GM12801 (cell line): ENCODE data around the gene LRRC27.

ENCODE experiments used
- TF ChIP-seq, protein P1 (sequence below): IDR thresholded peaks from one replicate; pipeline ENCODE4 v1.5.1; 2011; ENCODE audit warnings: control low read depth; ENCODE audit not compliant: insufficient read length; ENCODE audit errors: extremely low read depth

The LRRC27 gene

DNA sequence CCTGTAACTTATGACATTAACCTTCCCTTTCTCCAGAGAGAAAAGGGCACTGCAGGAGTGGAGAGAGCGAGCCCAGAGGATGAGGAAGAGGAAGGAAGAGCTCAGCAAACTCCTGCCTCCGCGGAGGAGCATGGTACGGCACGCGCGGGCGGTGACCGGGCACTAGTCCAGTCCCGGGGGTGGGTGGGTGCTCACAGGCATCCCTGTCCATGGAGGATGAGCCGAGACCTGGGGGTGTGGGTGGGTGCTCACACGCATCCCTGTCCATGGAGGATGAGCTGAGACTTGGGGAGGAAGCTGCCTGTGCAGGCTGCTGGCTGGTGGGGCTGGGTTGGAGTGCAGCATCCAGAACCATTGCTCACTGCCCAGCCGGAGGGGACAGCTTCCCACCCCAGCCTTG, 23.8 kb downstream of the LRRC27 start:
- TF ChIP-seq, protein P1, sequence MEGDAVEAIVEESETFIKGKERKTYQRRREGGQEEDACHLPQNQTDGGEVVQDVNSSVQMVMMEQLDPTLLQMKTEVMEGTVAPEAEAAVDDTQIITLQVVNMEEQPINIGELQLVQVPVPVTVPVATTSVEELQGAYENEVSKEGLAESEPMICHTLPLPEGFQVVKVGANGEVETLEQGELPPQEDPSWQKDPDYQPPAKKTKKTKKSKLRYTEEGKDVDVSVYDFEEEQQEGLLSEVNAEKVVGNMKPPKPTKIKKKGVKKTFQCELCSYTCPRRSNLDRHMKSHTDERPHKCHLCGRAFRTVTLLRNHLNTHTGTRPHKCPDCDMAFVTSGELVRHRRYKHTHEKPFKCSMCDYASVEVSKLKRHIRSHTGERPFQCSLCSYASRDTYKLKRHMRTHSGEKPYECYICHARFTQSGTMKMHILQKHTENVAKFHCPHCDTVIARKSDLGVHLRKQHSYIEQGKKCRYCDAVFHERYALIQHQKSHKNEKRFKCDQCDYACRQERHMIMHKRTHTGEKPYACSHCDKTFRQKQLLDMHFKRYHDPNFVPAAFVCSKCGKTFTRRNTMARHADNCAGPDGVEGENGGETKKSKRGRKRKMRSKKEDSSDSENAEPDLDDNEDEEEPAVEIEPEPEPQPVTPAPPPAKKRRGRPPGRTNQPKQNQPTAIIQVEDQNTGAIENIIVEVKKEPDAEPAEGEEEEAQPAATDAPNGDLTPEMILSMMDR = no peak

DNA sequence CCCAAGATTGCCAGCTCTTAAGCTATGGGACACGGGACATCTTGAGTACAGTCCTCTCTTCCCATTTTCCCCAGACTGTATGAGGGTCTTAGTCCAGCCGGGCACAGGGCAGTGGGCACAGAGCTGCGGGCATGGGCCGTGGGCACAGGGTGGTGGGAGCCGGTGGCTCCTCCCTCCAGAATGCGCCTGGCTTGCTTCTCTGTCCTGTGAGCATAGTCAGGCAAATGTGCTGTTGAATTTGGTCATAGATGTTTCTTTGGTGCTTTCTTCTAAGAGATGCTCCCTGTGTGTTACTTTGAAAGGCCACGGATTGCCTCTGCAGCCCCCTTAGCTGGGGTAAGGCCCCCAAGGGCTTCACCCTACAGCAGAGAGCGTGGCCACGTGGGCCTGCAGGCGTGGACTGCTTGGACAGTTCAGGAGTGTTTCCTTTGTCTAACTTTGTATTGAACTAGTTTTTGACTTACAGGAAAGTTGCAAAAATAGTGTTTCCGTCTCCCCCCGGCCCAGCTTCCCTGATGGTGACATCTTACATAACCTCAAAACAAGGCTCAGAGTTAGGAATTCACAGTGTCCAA, 24.7 kb downstream of the LRRC27 start:
- TF ChIP-seq, protein P1 = no peak

DNA sequence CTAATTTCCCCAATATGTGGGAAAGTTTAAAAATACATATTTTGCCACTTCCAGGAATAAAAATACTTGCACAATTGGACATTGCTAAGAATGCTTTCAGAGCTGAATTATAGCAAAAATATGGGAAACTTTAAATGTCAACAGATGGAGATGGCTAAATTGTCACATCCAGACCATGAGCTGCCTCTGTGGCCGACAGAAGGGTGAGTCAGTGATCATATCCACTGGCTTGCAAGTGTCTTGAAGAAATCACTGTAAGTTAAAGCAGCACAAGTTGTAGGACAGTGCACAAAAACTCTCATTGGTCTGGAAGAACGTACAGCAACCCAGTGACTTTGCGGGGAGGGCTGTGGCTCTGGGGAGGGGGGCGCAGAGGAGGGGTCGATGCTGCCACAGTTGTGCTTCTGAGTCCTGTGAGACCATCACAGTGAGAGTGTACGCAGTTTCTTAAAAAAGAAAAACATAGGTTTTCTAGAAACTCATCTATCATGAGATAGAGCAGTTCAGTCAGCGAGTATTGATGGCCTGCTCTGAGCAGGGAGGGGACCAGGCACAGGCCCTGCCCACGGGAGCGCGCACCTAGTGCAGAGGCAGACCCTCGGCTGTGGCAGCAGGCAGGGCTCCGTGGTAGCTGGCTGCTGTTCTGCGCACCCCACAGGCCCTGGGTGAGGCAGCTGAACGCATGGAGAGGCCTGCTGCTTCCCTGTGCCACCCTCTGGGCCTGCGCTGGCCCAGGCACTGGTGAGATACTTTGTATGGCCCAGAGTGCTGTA, 25.5 kb downstream of the LRRC27 start:
- TF ChIP-seq, protein P1 = no peak

DNA sequence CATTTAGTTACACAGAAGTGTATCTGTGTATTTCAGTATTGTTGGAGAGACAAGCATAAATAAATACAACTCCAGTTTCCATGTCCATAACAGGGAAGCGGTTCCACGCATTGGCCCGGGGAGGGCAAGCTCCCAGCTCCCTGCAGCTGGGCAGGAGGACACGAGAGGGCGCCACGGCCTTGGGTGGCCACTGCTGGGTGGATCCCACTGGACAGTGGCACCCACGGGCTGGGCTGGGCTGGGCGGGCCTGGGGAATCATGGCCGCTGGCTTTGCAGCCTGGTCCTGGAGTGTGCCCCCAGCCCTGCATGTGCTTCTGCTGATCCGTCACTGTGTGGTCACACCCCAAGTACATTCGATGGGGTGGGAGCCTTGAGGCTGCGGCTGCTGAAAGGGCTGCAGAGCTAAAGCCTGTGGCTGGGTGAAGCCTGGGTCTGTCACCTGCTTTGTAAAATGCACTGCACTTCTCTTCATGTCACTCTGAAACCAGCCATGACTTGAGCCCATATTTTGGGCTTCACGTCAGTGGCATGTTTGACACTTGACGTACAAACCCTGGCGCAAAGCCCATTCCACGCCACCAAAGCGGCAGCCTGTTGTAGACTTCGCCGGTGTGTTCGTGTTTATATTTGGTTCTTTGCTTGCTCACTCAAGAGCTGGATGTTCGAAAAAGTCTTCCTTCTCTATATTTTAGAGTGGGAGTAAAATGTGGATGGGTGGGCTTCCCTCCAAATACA, 27.5 kb downstream of the LRRC27 start:
- TF ChIP-seq, protein P1 = no peak

DNA sequence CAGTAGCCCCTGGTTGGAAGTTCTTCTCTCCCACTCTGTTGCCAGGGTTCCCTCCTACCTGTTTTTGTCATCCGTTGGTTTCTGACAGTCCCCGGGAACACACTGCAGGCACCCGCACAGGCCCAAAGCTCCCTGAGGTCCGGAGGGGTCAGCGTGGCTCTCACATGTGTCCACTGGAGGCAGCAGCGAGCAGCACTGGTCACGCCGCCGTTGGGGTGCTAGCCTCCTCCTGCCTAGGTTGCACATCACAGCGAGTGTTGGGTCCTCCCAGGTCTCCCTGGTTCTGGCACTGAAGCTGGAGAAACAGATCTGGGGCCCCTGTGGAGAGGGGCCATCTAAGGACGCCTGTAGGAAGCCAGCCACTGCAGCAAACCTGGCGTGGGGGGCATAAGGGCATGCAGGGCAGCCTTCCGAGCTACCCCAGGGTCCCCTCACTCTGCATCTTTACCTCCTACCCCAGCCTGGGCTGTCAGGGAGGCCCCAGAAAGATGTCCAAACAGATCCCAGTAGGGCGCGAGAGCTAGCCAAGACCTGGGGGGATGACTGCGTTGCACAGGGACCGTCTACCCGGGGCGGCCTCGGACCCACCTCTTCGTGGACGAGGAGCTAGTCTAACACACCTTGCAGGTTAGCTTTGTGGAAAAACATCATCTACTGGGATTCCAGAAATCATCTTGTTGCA, 28.9 kb downstream of the LRRC27 start:
- TF ChIP-seq, protein P1 = no peak

DNA sequence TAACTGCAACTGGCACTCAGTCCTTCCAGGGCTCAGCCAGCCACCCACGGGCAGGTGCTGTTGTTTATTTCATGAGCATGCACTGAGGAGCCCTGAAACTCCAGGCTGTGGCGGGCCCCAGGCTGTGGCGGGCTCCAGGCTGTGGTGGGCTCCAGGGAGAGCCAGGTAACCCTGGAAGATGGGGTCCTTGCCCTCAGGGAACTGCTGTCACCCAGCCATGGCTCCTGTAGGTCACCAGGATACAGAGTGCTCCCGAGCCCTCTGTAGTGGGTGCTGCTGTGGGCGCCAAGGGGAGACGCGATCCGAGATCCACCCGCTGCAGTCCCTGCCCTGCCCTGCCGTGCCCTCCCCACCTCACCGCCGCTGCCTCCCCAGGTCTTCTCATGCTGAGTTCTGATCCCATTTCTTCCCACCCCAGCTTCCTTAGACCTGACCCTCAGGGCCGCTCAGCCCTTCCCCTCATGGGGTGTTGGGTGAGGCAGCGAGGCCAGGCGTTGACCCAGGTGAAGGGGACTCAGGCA, 29.6 kb downstream of the LRRC27 start:
- TF ChIP-seq, protein P1 = no peak

DNA sequence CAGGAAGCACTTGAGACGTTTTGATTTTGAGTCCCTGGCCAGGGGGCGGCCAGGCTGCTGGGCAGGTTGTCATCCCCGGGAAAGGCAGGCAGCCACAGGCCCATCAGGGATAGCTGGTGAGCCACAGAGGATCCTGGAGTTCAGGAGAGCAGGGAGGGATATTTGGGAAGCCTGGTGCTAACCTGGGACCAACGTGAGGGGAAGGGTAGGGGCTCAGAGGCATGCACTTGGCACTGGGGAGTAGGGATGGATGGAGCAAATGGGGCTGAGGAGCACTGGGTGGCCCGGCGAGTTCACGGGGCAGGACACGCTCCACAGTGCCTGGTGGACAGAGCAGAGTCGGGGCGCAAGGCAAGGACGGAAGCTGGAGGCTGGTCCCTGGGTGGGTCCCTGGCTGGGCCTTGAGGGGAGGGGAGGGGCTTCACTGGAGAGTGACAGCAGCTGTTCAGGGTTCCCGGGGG, 30.2 kb downstream of the LRRC27 start:
- TF ChIP-seq, protein P1 = no peak
